ENCODE results near the gene ASIC2. TPM values are rescaled to one million over a fixed set of nuclear protein-coding genes. Genes with fewer than 3 reads are reported as not detected.
"Not testable (repeated sequence)": the region's sequence is repeated elsewhere in the genome, so short reads cannot be mapped to it uniquely, and the experiment has no call there.

ASIC2 gene
- total RNA-seq, 1 experiment from 2014 or later: not detected

GRCh38 chr17:32971171-32971570 is 321.9 kb downstream of the ASIC2 start:
- ChIA-PET CTCF (no interaction called here), POLR2A (no interaction called here)
- H3K27me3 Mint-ChIP-seq (ENCODE audit: insufficient read depth, unreplicated experiment): no peaks in the 10 kb centered on the region
- H3K27me3 ChIP-seq (replicated peaks; ENCODE audit: control insufficient read depth, insufficient read depth, low read length): no peaks in the 10 kb centered on the region
- no peaks in the 10 kb centered on the region for H3K36me3 Mint-ChIP-seq (ENCODE audit: insufficient read depth, unreplicated experiment)
- no peaks in the 10 kb centered on the region; the same call in 1 of the 2 replicates for H3K9me3 ChIP-seq
- DNase-seq: no peak
- no peak for TF ChIP-seq CTCF (IDR thresholded peaks at IDR 0.05; ENCODE audit: insufficient read depth in 1 of 2, low read depth in 1 of 2, low read length in 1 of 2, severe bottlenecking in 1 of 2, unreplicated experiment in 1 of 2)
- peaks cover 22% of the 10 kb centered on the region for H3K4me1 ChIP-seq
- intact Hi-C loops (cut with micrococcal nuclease; ENCODE audit: unreplicated experiment): no loop called here
- peak overlapping the region; percentile 60 for H3K27ac Mint-ChIP-seq (ENCODE audit: unreplicated experiment)
- no peak overlapping the region for H3K4me3 ChIP-seq (ENCODE audit: low read depth, low read length)
- peaks cover 26% of the 10 kb centered on the region for H3K4me1 Mint-ChIP-seq (ENCODE audit: low read depth, unreplicated experiment)
- BruUV-seq (replicated peaks): no TSS peak
- no peak overlapping the region for H3K4me3 Mint-ChIP-seq (ENCODE audit: unreplicated experiment)
- H3K36me3 ChIP-seq (ENCODE audit: control insufficient read depth, insufficient read depth, low read length): no peaks in the 10 kb centered on the region
- no peaks in the 10 kb centered on the region for H3K9me3 Mint-ChIP-seq (ENCODE audit: unreplicated experiment)

- Mint-ChIP-seq H3K27me3 (ENCODE audit: insufficient read depth, unreplicated experiment) (no peaks in the 10 kb centered on the region), H3K9me3 (ENCODE audit: unreplicated experiment) (no peaks in the 10 kb centered on the region), H3K4me1 (ENCODE audit: low read depth, unreplicated experiment) (peaks cover 34% of the 10 kb centered on the region), H3K36me3 (ENCODE audit: insufficient read depth, unreplicated experiment) (no peaks in the 10 kb centered on the region), H3K27ac (ENCODE audit: unreplicated experiment) (peak overlapping the region; percentile 71), H3K4me3 (ENCODE audit: unreplicated experiment) (peak overlapping the region; percentile 34)
- POLR2A ChIA-PET: no interaction called here
- BruUV-seq (replicated peaks): no TSS peak
- no peaks in the 10 kb centered on the region for H3K36me3 ChIP-seq (ENCODE audit: control insufficient read depth, insufficient read depth, low read length)
- no peaks in the 10 kb centered on the region; the same call in 1 of the 2 replicates for H3K9me3 ChIP-seq
- H3K27me3 ChIP-seq (replicated peaks; ENCODE audit: control insufficient read depth, insufficient read depth, low read length): no peaks in the 10 kb centered on the region
- peak in 1 of 2 experiments; percentile 32 for DNase-seq
- peaks cover 22% of the 10 kb centered on the region for H3K4me1 ChIP-seq
- intact Hi-C loops (cut with micrococcal nuclease; ENCODE audit: unreplicated experiment): loop anchor here (1.0 kb wide), 1 partner anchor 8 kb away; no protein-coding TSS in a partner anchor
- TF ChIP-seq CTCF (IDR thresholded peaks at IDR 0.05; ENCODE audit: insufficient read depth in 1 of 2, low read depth in 1 of 2, low read length in 1 of 2, severe bottlenecking in 1 of 2, unreplicated experiment in 1 of 2): no peak
- H3K4me3 ChIP-seq (ENCODE audit: low read depth, low read length): no peak overlapping the region
- CTCF ChIA-PET: interaction anchor here (1.1 kb wide), 1 partner anchor 28 kb away, joined by 5 read pairs; no protein-coding TSS in a partner anchor
These were observed 322.8 kb downstream of the ASIC2 start for GRCh38 chr17:32970281-32970680.

GRCh38 chr17:32969231-32969630 is 323.9 kb downstream of the ASIC2 start:
- Mint-ChIP-seq H3K4me1 (ENCODE audit: low read depth, unreplicated experiment) (peaks cover 39% of the 10 kb centered on the region), H3K27ac (ENCODE audit: unreplicated experiment) (peak overlapping the region; percentile 71)
- H3K9me3 Mint-ChIP-seq (ENCODE audit: unreplicated experiment); H3K36me3 ChIP-seq (ENCODE audit: control insufficient read depth, insufficient read depth, low read length); H3K4me3 Mint-ChIP-seq (ENCODE audit: unreplicated experiment); H3K36me3 Mint-ChIP-seq (ENCODE audit: insufficient read depth, unreplicated experiment); BruUV-seq (replicated peaks); H3K9me3 ChIP-seq; POLR2A ChIA-PET; H3K27me3 ChIP-seq (replicated peaks; ENCODE audit: control insufficient read depth, insufficient read depth, low read length); H3K4me3 ChIP-seq (ENCODE audit: low read depth, low read length); H3K27me3 Mint-ChIP-seq (ENCODE audit: insufficient read depth, unreplicated experiment); DNase-seq; intact Hi-C loops (cut with micrococcal nuclease; ENCODE audit: unreplicated experiment); CTCF ChIA-PET: not testable (repeated sequence)
- H3K4me1 ChIP-seq: peaks cover 27% of the 10 kb centered on the region

- BruUV-seq (replicated peaks): no TSS peak
- DNase-seq: no peak
- Mint-ChIP-seq H3K4me3 (ENCODE audit: unreplicated experiment) (no peak overlapping the region), H3K36me3 (ENCODE audit: insufficient read depth, unreplicated experiment) (peaks cover 6% of the 10 kb centered on the region), H3K27me3 (ENCODE audit: insufficient read depth, unreplicated experiment) (no peaks in the 10 kb centered on the region), H3K4me1 (ENCODE audit: low read depth, unreplicated experiment) (peaks cover 58% of the 10 kb centered on the region), H3K9me3 (ENCODE audit: unreplicated experiment) (peaks cover 9% of the 10 kb centered on the region), H3K27ac (ENCODE audit: unreplicated experiment) (peak overlapping the region; percentile 27)
- ChIA-PET CTCF (no interaction called here), POLR2A (no interaction called here)
- Histone ChIP-seq H3K9me3 (no peaks in the 10 kb centered on the region), H3K4me1 (peaks cover 47% of the 10 kb centered on the region), H3K36me3 (ENCODE audit: control insufficient read depth, insufficient read depth, low read length) (no peaks in the 10 kb centered on the region), H3K27me3 (replicated peaks; ENCODE audit: control insufficient read depth, insufficient read depth, low read length) (no peaks in the 10 kb centered on the region), H3K4me3 (ENCODE audit: low read depth, low read length) (no peak overlapping the region)
- intact Hi-C loops (cut with micrococcal nuclease; ENCODE audit: unreplicated experiment): no loop called here
- no peak for TF ChIP-seq CTCF (IDR thresholded peaks at IDR 0.05; ENCODE audit: insufficient read depth in 1 of 2, low read depth in 1 of 2, low read length in 1 of 2, severe bottlenecking in 1 of 2, unreplicated experiment in 1 of 2)
These were observed 328.6 kb downstream of the ASIC2 start for GRCh38 chr17:32964541-32964940.

Measured in Caco-2 (cell line).